Skeletal muscle cell (primary cell): ENCODE measurements around the gene AQP5.

Source experiments
- DNase-seq: peaks from one replicate; pipeline ENCODE4 v3.0.0-alpha.2; 2010; ENCODE audit warnings: low read depth
- H3K4me3 ChIP-seq: 2 replicates; pipeline ENCODE4 v1.5.1; 2011; ENCODE audit warnings: low read depth, mild to moderate bottlenecking, control low read depth, low read length, moderate library complexity

AQP5 gene

DNA sequence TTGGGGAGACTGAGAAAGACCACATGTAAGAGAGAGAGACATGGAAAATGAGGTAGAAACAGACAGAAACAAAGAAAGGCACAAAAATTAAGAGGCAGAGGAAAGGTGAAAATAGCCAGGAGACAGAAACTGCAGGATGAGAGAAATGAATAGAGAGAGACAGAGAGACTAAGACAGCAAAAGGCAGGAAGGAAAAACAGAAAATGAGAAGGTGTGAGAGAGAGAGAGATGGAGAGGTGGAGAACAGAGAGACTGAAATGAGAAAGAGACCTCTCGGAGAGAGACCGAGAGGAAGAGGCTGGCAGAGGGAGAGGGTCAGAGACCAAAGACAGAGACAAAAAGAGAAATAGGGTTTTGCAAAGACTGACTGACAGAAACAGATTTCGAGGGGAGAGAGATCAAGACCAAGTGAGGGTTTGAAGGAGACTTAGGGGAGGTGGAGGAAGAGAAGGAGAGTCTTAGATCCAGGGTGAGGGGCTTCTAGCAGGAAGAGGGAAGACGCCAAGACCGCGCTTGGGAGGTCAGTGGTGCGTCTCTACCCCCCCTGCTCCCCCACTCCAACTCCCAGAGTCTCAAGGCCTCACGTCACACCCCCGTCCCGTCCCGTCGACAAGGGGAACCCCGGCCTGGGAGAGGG, 1.1 kb upstream of the AQP5 start:
- H3K4me3 ChIP-seq = no peak overlapping the region
- DNase-seq = no peak

DNA sequence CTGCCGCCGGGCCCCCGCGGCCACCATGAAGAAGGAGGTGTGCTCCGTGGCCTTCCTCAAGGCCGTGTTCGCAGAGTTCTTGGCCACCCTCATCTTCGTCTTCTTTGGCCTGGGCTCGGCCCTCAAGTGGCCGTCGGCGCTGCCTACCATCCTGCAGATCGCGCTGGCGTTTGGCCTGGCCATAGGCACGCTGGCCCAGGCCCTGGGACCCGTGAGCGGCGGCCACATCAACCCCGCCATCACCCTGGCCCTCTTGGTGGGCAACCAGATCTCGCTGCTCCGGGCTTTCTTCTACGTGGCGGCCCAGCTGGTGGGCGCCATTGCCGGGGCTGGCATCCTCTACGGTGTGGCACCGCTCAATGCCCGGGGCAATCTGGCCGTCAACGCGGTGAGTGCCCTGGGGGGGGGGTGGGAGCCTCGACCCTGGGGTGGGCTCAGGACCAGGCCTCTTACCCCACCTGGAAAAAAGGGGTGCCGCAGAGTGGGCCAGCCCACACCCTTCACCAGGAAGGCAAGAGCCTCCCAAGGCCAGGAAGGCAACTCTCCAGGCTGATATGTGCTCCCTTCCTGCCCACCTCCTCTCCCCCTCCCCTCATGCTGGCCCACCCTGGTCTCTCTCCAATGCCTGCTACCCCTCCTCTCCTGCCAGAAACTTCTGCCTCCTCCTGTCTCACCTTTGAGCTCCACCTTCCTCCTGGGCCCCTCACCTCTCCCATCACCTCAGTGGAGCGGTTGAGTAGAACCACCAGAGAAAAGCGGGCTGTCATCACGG, 507 bp downstream of the AQP5 start:
- H3K4me3 ChIP-seq = no peak overlapping the region
- DNase-seq = no peak

DNA sequence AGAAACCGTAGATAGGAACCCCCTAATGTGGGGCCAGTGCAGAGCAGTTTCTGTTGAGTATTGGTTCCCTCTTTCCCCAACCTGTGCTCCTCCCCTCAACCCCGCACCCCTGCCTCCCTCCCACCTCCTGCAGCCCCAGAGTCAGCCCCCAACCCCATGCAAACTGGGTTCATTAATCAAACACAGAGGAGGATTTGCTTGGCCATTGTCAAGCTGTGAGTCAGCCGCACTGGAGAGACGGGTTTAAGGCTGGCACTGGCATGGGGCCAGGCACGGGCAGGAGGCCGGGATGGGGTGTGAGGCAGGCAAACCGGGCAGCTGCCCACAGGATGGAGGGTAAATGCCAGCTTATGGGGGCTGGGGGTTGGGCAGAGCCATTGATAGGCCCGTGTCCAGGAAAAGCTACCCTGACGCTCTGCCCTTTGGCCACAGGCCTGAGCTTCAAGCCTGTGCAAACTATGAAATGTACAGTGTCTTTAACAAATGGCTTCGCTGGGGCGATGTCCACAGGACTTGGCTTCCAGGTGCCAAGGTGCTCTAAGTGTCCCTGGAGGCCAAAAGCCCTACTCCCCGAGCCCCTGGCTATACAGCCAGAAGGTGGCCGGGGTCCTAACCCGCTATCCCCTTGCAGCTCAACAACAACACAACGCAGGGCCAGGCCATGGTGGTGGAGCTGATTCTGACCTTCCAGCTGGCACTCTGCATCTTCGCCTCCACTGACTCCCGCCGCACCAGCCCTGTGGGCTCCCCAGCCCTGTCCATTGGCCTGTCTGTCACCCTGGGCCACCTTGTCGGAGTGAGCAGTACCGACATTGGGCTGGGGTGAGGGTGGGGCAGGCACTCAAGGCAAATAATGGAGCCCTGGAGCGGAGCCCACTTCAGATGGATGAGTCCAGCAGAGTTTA, 1.4 kb downstream of the AQP5 start:
- no peak for DNase-seq

DNA sequence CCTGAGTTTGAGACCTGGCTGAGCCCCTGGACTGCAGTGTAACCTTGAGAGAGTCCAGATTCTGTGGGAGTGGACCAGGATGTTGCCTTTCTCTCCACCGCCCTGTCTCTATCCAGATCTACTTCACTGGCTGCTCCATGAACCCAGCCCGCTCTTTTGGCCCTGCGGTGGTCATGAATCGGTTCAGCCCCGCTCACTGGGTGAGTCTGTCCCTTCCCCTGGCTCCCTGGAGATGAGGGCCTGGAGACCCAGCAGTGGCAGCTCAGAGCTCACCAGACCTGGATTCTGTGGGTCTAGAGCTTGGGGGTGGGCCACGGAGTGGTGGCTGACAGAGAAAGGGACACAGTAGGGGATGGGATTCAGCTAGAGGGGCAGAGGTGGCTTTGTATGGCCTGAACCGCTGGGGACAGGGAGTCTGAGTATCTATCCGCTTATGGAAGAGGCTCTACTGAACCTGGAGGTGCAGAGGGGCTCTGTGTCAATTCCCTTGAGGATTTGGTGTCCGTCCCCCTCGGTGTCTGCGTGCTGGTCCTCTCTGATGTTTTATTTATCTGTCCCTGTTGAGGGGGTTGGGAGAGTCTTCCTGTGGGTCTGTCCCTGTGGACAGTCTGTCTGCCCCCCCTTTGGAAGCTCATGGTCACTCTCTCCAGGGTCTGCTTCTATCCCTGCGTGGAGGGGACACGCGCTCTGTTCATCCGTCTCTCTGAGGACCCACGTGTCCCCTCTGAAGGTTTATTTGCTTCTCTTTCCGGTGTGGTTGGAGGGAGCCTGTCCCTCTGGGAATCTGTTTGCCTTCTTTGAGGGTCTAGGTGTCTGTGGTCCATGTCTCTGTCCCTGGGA, 2.5 kb downstream of the AQP5 start:
- DNase-seq = no peak
- H3K4me3 ChIP-seq = no peak overlapping the region

More for the DNA sequence above, 1.4 kb downstream of the AQP5 start:
- H3K4me3 ChIP-seq = no peak overlapping the region

DNA sequence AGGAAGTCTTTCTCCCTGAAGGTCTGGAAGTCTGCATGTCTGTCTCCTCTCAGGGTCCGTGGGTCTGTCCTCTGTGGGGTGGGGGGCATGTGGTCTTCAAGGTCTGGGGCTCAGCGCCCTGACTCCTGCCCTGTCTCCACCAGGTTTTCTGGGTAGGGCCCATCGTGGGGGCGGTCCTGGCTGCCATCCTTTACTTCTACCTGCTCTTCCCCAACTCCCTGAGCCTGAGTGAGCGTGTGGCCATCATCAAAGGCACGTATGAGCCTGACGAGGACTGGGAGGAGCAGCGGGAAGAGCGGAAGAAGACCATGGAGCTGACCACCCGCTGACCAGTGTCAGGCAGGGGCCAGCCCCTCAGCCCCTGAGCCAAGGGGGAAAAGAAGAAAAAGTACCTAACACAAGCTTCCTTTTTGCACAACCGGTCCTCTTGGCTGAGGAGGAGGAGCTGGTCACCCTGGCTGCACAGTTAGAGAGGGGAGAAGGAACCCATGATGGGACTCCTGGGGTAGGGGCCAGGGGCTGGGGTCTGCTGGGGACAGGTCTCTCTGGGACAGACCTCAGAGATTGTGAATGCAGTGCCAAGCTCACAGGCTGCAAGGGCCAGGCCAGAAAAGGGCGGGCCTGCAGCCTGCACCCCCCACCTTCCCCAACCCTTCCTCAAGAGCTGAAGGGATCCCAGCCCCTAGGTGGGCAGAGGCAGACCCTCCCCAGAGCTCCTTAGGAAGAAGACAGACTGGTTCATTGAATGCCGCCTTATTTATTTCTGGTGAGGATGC, 3.4 kb downstream of the AQP5 start:
- no peak overlapping the region for H3K4me3 ChIP-seq

DNA sequence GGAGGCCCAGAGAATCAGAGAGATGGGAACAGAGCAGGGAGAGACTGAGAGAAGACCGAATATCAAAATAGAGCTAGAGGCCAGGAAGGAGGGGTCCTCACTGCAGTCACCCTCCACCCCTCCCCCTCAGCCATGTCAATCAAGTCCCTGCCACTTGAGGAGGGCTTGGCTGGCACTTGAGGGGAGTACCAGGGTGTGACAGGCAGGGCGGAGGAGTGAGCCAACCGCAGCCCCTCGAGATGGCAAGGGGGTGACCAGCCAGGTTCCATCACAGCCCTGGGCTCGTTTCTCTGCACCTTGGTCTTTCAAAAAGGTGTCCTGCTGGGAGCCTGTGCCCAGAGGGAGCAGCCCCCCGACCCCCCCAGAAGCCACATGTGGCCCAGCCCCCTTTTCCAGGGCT, 4.2 kb downstream of the AQP5 start:
- DNase-seq = no peak
- H3K4me3 ChIP-seq = no peak overlapping the region

More for the DNA sequence above, 3.4 kb downstream of the AQP5 start:
- no peak for DNase-seq

DNA sequence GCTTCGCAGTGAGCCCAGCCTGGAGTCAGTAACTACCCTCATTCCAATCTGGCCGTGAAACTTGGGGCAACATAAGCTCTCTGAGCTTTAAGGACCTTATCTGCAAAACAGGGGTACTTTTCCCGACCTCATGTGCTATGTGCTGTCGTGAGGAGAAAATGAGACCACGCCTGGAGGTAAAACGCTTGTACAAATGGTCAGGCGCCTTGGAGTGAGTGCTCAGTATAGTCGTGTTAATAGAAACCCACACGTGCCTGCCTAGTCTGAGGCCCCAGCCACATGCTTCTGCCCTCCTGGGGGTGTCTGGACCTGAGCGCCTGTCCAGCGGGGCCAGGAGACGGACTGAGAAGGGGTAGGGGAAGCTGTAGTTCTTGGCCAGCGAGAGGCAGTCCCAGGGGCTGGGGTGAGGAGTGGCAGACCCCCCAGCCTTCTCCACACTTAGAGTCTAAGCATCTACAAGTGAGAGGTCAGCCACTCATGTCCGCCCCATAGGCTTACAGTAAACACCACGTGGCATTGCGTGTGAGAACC, 4.9 kb downstream of the AQP5 start:
- no peak for DNase-seq
- H3K4me3 ChIP-seq = no peak overlapping the region

DNA sequence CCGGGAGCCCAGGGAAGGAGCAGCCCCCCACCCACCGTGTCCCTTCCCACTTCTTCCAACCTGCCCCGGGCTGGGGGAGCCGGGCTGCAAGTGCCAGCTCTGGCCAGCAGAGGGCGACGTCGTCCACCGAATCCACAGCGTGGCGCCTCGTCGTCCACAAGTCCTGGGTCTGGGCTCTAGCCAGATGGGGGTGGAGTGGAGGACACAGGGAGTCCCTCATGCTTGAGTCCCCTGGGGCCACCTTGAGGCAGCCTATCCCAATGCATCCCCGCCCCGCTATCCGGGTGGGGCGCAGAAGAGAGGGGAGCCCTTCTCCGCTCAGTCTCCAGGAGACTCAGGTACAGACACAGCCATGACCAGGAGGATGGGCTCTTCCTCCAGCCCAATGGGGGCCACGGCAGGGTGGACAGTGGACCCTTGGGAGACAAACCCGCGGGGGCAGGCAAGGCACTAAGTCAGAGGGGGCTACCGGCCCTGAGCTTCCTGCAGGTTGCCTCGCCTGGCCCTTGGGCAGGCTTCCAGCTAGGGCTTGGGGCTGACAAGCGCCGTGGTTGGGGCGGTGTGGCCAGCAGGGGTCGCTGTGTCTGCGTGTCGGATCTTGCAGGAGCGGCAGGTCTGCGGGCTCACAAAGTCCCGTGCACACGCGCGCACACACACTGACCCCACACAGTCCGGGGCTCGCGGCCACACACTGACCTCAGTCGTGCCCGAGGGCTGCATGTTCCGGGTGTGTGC, 5.5 kb downstream of the AQP5 start:
- peak overlapping the region; percentile 46 for H3K4me3 ChIP-seq
- DNase-seq = peak; percentile 36

DNA sequence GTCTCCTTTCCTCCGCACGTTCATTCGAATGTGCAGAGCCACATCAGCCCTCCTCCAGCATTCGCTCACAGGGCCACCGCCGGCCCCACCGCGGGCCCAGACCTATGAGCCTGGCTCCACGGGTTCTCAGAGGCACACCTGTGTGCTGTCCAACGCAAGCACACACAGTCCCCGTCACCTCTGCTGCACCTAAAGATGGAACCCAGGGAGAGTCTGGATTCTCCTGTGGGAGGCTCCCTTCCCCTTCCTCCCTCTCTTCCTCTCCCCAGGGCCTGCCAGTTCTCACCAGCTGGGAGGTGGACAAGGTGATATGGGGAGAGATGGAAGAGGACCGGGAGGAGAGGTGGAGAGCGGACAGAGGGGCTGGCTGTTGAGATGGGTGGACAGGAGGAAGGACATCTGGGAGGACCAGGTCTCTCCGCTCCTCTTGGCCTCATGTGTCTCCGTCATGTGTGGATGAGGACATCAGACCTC, 6.1 kb downstream of the AQP5 start:
- H3K4me3 ChIP-seq = peak overlapping the region; percentile 46
- no peak for DNase-seq

DNA sequence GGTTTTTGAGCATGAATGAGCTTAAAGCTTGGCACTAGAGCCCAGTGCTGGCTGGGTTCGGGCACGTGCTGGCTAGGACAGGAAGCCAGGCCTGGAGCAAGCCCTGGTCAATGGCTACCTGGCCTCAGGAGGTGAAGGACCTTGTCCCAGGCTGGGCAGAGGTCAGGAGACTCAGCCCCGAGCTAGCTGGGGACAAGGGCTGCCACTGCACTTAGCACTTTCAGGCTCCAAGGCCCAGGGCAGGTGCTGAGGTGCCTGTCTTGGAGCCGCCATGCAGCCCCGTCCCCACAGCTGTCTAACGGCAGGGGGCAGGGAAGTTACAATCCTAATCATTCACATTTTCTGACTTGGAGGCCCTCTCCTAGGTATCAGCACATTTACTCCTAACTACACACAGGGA, 6.8 kb downstream of the AQP5 start:
- H3K4me3 ChIP-seq = no peak overlapping the region
- DNase-seq = no peak

DNA sequence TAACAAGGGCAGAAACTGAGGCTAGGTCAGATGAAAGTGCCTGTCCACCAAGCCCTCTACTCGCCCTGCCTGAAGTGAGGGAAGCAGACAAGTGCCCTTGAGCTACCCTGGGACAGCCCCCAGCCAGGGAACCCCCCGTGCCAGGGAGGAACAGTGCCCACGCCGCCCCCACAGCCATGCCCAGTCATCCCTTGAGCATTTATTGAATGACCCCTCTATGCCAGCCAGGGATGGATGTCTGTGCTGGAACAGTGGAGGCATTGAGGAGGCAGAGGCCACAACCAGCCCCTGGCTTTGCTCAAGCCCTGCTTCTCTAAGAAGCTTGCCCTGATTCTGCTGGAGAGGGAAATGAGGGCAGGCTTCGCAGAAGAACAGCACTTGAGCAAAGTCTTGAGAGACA, 7.4 kb downstream of the AQP5 start:
- no peak overlapping the region for H3K4me3 ChIP-seq
- DNase-seq = no peak

DNA sequence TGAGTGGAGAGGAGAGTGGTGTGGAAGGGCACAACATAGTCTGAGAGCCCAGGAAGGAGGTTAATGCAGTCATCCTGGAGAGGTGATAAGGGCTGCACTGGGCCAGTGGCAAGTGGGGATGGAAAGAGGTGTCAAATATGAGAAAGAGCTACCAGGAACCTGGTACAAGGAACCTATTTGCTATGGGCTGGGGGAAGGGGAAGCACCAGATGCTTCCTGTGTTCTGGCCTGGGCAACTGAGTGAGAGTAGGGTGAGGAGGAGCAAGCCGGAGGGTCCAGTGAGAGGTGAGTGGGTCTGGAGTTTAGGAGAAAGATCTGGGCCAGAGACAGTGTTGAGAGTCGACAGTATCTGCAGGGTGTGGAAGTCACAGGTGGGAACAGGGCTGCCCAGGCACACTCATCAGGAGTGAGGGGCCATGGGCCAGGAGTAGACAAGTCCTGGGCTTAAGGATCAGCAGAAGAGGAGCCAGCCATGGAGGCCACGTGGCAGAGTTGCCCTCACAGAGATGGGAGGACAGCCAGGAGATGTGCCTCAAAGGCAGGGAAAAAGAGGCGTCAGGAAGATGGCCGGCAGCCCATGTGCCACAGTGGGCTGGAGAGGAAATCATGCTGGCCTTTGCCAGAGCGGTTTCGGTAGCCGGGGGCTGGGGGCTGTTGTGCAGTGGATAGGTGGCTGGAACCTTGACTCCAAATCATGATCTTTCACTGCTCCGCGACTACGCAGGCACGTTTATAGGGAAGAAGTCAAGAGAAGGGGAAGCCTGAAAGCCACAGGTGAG, 8.2 kb downstream of the AQP5 start:
- no peak for DNase-seq
- no peak overlapping the region for H3K4me3 ChIP-seq

DNA sequence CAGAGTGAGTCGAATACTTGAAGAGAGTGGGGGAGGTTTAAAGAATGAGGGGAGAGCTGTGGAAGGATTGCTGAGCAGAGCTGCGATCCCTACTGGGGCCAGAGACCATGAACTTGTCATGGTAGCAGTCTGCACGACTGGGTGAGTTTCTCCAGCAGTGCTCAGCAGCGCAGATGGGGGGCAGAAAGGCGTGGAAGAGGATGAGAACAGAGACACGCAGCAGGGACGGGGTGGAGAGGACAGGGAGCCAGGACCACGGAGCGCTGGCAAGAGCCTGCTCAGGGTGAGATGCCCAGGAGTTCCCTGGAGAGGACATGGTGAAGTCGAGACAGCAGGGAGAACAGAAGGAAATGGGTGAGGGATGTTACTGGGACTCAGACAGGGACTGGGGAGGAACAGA, 9.0 kb downstream of the AQP5 start:
- DNase-seq = no peak
- H3K4me3 ChIP-seq = no peak overlapping the region

DNA sequence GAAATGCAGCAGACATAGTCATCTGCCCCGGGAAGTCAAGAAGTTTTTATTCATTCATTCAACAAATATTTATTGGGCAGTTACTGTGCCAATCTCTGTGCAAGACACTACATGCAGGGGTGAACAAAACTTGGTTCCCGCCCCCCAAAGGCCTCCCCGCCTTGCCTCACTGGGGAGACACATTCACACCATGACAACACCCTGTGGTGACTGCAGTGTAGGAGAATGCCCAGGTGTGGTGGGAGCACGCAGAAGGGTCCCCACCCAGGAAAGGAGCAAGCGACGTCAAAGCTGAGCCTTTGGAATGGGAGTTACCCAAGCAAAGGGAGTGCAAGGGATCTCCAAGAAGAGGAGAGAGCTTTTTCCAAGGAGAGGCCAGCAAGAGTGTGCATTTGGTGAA, 9.5 kb downstream of the AQP5 start:
- H3K4me3 ChIP-seq = no peak overlapping the region
- no peak for DNase-seq

DNA sequence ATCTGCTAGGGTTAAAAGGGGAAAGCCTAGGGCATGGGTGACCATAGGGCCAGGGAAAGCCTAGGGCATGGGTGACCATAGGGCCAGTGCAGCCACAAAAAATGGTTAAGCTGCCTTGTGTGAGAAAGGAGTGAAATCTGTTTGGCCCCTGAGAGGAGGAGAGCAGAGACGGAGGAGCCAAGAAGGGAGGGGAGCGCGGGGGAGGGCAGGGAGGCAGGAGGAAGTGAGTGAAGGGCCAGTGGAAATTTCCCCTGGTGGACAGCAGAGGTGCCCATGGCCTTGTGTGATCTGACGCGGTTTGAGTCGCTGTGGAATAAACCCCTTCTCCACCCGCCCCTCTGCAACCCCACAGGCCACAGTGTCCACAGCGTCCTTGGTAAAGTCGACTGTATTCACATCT, 10.5 kb downstream of the AQP5 start:
- DNase-seq = no peak
- no peak overlapping the region for H3K4me3 ChIP-seq

DNA sequence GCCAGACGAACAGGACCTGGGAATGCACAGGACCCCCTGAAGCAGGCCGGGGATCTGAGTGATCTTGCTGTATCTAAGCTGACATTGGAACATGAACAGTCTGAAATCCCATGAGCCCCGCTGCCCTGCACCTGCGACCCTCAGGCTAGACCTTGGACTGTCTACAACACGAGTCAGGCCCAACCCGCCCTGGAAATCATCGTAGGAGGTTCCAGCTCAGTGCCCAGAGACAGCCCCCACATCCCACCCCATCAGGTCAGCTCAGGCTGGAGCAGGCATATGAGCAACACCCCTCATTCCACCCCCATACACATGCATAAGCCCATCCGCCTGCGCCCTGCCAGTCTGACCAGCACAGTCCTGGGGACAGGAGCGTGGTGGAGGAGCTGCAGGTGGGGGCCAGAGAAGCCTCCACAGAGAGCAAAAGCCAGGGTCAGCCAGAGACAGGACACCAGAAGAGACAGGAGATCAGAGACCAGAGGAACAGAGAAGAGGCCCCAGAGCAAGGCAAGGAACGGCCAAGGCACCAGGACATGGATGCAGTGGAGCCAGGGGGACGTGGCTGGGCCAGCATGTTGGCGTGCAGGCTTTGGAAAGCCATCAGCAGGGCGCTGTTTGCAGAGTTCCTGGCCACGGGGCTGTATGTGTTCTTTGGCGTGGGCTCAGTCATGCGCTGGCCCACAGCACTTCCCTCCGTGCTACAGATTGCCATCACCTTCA, 11.1 kb downstream of the AQP5 start, which contains the start of gene AQP6:
Gene AQP6 (plus strand): TSS at position 307 of the 720 bp plus-strand sequence. CDS start 227 bp downstream, at position 534.
- DNase-seq = no peak
- H3K4me3 ChIP-seq = no peak within 1 kb of the TSS
